HepG2 (cell line): ENCODE data around the gene GAL3ST1. TPM values are rescaled to one million over a fixed set of nuclear protein-coding genes. Genes with fewer than 3 reads are reported as not detected.
A peak's percentile ranks its signal among the peaks of the same experiment; 100 is the strongest.

Source experiments
- ATAC-seq: fragments of 200-7000 bp; cut with Tn5 transposase; 3 replicates; pipeline ENCODE4 v1.9.1; 2020; ENCODE audit warnings: mild to moderate bottlenecking, moderate library complexity
- BruUV-seq: library from RNA; stranded (reverse); fragments of 400-500 nt; replicated peaks from 2 replicates; lab custom pipeline; 2021; lab: Mats Ljungman, UMichigan
- CTCF ChIA-PET: fragments of 300-600 bp; formaldehyde crosslinking; extraction: SDS; loops from one replicate; lab custom pipeline; 2021; ENCODE audit warnings: low total read pairs, inconsistent platforms, low intra/inter-chr PET ratio; lab: Yijun Ruan, JAX
- POLR2A ChIA-PET: fragments of 350-600 bp; sonication (Branson Sonifier 250); formaldehyde crosslinking; loops from one replicate; lab custom pipeline; 2020; ENCODE audit warnings: antibody characterized with exemption, inconsistent platforms; lab: Yijun Ruan, JAX
- DNase-seq: peaks from one replicate; pipeline ENCODE4 v3.0.0-alpha.2; 2015; ENCODE audit warnings: low spot score
- FAIRE-seq: peaks from 3 replicates; lab custom pipeline; 2011; peaks lifted over from hg19 to GRCh38; lab: Jason Lieb, UNC
- H2AFZ ChIP-seq: one replicate; pipeline ENCODE4 v1.6.1; 2011; ENCODE audit warnings: low read length, inconsistent platforms
- H3K27ac ChIP-seq: fragments of 300-600 bp; 3 replicates; pipeline ENCODE4 v1.8.0; 2011; ENCODE audit warnings: mixed run types, mild to moderate bottlenecking, mixed read lengths, low read length, inconsistent platforms; ENCODE audit not compliant: insufficient read depth; ENCODE audit errors: extremely low read length
- H3K27me3 ChIP-seq, 2 experiments: fragments of 200-600 bp in 1 of 2; 2 replicates in 1 of 2; 3 replicates in 1 of 2; pipeline versions ENCODE4 v1.6.0 to v1.8.0; 2011; ENCODE audit warnings: low read length in 2 of 2, mild to moderate bottlenecking in 2 of 2, moderate library complexity in 2 of 2, inconsistent platforms in 1 of 2; ENCODE audit not compliant: insufficient read depth in 2 of 2, control insufficient read depth in 1 of 2
- H3K36me3 ChIP-seq, 2 experiments: fragments of 200-600 bp in 1 of 2; replicated peaks in 1 of 2; 2 replicates in 1 of 2; 3 replicates in 1 of 2; pipeline versions ENCODE4 v1.5.1 to v1.8.0; 2011; ENCODE audit warnings: low read length in 2 of 2, inconsistent platforms in 1 of 2; ENCODE audit not compliant: insufficient read depth in 2 of 2, control insufficient read depth in 1 of 2
- H3K4me1 ChIP-seq: 2 replicates; pipeline ENCODE4 v1.5.1; 2012; ENCODE audit warnings: low read length, inconsistent platforms; ENCODE audit not compliant: insufficient read depth
- H3K4me2 ChIP-seq: 2 replicates; pipeline ENCODE4 v1.6.0; 2011; ENCODE audit warnings: low read depth, low read length, inconsistent platforms
- H3K4me3 ChIP-seq, 3 experiments: fragments of 200-600 bp in 1 of 3; sonication (generic), shearing (Covaris generic) in 1 of 3; replicated peaks in 1 of 3; 2 replicates each; pipeline ENCODE4 v1.5.1; 2011 to 2016; ENCODE audit warnings: low read length in 3 of 3, inconsistent platforms in 2 of 3, low read depth in 2 of 3, mild to moderate bottlenecking in 2 of 3, control low read depth in 1 of 3, mixed read lengths in 1 of 3; ENCODE audit not compliant: insufficient read depth in 1 of 3
- H3K79me2 ChIP-seq: one replicate; pipeline ENCODE4 v1.6.1; 2011; ENCODE audit warnings: low read length, inconsistent platforms; ENCODE audit not compliant: insufficient read depth
- H3K9ac ChIP-seq: 2 replicates; pipeline ENCODE4 v1.6.0; 2011; ENCODE audit warnings: mild to moderate bottlenecking, low read depth, low read length, inconsistent platforms; ENCODE audit not compliant: insufficient read depth
- H3K9me3 ChIP-seq: 2 replicates; pipeline ENCODE4 v1.5.1; 2012; ENCODE audit warnings: mild to moderate bottlenecking, low read length
- H4K20me1 ChIP-seq: 2 replicates; pipeline ENCODE4 v1.6.0; 2011; ENCODE audit warnings: inconsistent platforms, mild to moderate bottlenecking, low read length, moderate library complexity; ENCODE audit not compliant: insufficient read depth
- NCOA1 ChIP-seq: sonication (generic); formaldehyde crosslinking; IDR thresholded peaks from 2 replicates; pipeline ENCODE4 v1.9.0; 2021; ENCODE audit warnings: missing genetic modification reagents
- POLR2A ChIP-seq, 2 experiments: IDR thresholded peaks; 2 replicates each; pipeline ENCODE4 v1.6.1; 2011; ENCODE audit warnings: low read depth in 2 of 2, low read length in 2 of 2, mild to moderate bottlenecking in 1 of 2, moderate library complexity in 1 of 2; ENCODE audit not compliant: insufficient read depth in 1 of 2
- RAD21 ChIP-seq: fragments of 450-650 bp; formaldehyde crosslinking; IDR thresholded peaks from 2 replicates; pipeline ENCODE4 v1.5.0; 2020; ENCODE audit warnings: mild to moderate bottlenecking
- SAP130 ChIP-seq: IDR thresholded peaks from 2 replicates; pipeline ENCODE4 v1.6.1; 2016; ENCODE audit warnings: low read depth
- ZFX ChIP-seq: sonication (generic); formaldehyde crosslinking; IDR thresholded peaks from 2 replicates; pipeline ENCODE4 v1.4.0; 2020; ENCODE audit warnings: mild to moderate bottlenecking, low read depth, missing genetic modification reagents, moderate library complexity
- ZNF547 ChIP-seq: sonication (generic); formaldehyde crosslinking; IDR thresholded peaks from 2 replicates; pipeline ENCODE4 v1.5.1; 2020; ENCODE audit warnings: mild to moderate bottlenecking, missing genetic modification reagents
- WGBS: methylation state at CpG from one replicate; pipeline ENCODE4 v1.1.6; 2017; ENCODE audit warnings: low lambda C conversion rate; 5-methylcytosine and 5-hydroxymethylcytosine counted together
- in situ Hi-C: cut with HindIII; loops from 2 replicates; pipeline ENCODE4 v1.10.0; 2017; ENCODE audit warnings: low pct_unique_long_range_greater_than_20kb; ENCODE audit not compliant: extremely low pct_ligation_motif_present
- intact Hi-C: fragments of 100-400 bp; cut with micrococcal nuclease; formaldehyde crosslinking; loops from one replicate; pipeline ENCODE4 v1.10.0; 2022; ENCODE audit not compliant: unreplicated experiment
- polyA plus RNA-seq, 8 experiments: library from polyadenylated mRNA; depleted of rRNA in 3 of 8; stranded (reverse) in 7 of 8; unstranded in 1 of 8; fragments of >200 nt; fragmentation: Illumina TruSeq in 4 of 8; extraction: Trizol in 4 of 8; gene quantifications; 2 replicates each; pipeline versions ENCODE4 v1.2.1 to v1.2.3, GENCODE V29; 2011 to 2016; ENCODE audit warnings: low read depth in 4 of 8, missing spikeins in 1 of 8, mixed read lengths in 1 of 8; ENCODE audit not compliant: insufficient read depth in 1 of 8
- total RNA-seq, 5 experiments: library from RNA; depleted of rRNA; stranded (reverse); fragments of >200 nt; fragmentation: Illumina TruSeq; extraction: Trizol; gene quantifications; 2 replicates each; pipeline ENCODE4 v1.2.3, GENCODE V29; 2016; ENCODE audit warnings: low read depth in 1 of 5
- TF ChIP-seq, protein P1 (sequence below): sonication (generic); formaldehyde crosslinking; IDR thresholded peaks from 2 replicates; pipeline ENCODE4 v1.8.1; 2023; ENCODE audit warnings: mild to moderate bottlenecking, moderate library complexity, missing genetic modification reagents
- TF ChIP-seq, protein P2 (sequence below): sonication (generic); formaldehyde crosslinking; IDR thresholded peaks from 2 replicates; pipeline ENCODE4 v1.4.0; 2020; ENCODE audit warnings: missing genetic modification reagents
- TF ChIP-seq, protein P3 (sequence below): sonication (generic); formaldehyde crosslinking; IDR thresholded peaks from 2 replicates; pipeline ENCODE4 v1.4.0; 2020; ENCODE audit warnings: missing genetic modification reagents

The GAL3ST1 gene
- total and polyA plus RNA-seq, 2 of the 13 experiments (the other 11 are each of a cell fraction or from before 2014, with no cell fraction given), result 4.4 to 14.7 TPM

DNA sequence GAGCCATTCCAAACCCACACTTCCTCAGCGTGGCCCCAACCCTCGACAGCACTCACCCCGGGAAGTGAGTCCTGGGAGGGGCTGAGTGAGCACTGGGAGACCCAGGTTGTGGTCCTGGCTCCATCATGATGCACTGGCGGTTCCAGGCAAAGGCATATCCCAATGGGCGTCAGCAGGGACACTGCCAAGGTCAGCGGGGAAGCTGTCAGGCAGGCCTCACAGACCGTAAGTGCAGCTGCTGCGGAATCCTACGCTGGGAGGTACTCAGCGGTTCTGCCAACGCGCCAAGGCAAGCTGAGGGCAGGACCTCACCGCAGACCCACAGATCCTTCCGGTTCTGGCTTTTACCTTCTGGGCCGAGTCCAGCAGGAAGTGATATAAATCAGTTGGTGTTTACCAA, 1.4 kb upstream of the GAL3ST1 start:
- CTCF ChIA-PET, result no interaction called here
- 96% methylated on average over 8 of the region's 15 CpGs for WGBS

DNA sequence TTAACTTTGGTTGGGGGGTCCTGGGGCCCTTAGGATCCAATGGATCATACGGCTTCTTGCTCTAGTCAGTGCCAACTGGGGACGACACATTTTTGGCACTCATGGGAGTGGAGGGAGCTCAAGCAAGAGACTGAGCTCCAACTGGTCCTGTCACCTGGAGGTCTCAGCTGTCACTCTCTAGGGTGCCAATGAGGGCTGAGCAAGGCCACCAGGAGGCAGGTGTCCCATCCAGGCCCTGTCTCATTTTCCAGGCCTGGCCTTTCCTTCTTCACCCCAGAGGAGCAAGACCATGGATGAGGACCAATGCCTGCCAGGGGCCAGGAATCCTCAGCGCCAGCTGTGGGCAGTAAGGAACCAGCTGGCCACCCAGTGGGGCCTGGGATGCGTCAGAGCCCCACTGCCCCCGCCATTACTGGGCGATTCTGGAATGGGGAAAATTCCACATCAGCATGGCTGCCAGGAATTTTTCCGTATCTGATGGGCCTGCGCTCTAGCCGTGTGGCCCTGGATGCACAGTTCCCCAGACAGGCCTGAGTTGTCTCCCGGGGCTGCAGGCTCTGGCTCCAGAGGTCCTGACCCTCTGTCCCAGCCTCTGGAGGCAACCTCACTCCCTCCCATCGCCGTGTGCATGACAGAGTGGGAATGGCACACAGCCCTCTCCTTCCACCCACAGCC, 669 bp upstream of the GAL3ST1 start:
- Histone ChIP-seq H3K27ac (no peak overlapping the region), H3K27me3 (no peaks in the 10 kb centered on the region), H3K79me2 (no peaks in the 10 kb centered on the region), H3K36me3 (peaks cover 17 to 41% of the 10 kb centered on the region in 2 experiments; a peak in 4 of 5 replicates), H3K4me2 (peak overlapping the region; percentile 62), H3K9me3 (no peaks in the 10 kb centered on the region), H3K9ac (no peak overlapping the region), H3K4me3 (peak overlapping the region; percentile 16 to 55 (median 42); a peak in 5 of 6 replicates), H2AFZ (no peak overlapping the region), H4K20me1 (no peaks in the 10 kb centered on the region), H3K4me1 (peaks cover 41% of the 10 kb centered on the region)
- FAIRE-seq (no peak), ATAC-seq (peak; percentile 24), DNase-seq (no peak)
- CTCF ChIA-PET, result no interaction called here
- POLR2A ChIA-PET, result interaction anchor here (1.5 kb wide), 1 partner anchor 16 kb away, joined by 5 read pairs; the partner anchor contains the start of gene PES1
- BruUV-seq, result no TSS peak
- in situ Hi-C loops, result no loop called here
- intact Hi-C loops, result loop anchor here (2.0 kb wide), 1 partner anchor 16 kb away; the partner anchor contains the start of gene PES1
- WGBS, result no CpG with 5 or more reads among the region's 12 CpGs
- TF ChIP-seq SAP130 (CRISPR knock-in tag), result 0 out of 2 replicates have a peak, but pooled peaks have one; percentile 12
- TF ChIP-seq POLR2A (IDR thresholded peaks at IDR 0.05; ENCODE audit: insufficient read depth in 1 of 2, low read depth in 2 of 2, low read length in 2 of 2), result 0 out of 4 replicates have a peak, but pooled peaks of 1 of the 2 experiments have one; percentile 25
- TF ChIP-seq, protein P1, sequence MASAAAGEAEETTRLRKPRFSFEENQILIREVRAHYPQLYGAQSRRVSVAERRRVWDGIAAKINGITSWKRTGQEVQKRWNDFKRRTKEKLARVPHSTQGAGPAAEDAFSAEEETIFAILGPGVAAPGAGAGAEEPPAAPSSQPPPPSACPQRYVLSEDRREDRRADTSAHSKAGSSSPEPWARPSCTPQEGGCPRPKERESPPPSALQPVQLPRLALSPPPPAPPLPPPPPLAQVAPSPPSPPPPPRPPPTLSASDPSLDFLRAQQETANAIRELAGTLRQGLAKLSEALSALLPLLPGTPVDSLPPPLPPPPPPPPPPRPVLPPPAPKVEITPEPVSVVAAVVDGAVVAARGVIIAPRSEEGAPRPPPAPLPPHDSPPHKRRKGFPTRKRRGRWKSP (CRISPR knock-in tag), result 0 out of 2 replicates have a peak, but pooled peaks have one; percentile 51
- 0 out of 2 replicates have a peak, but pooled peaks have one; percentile 11 for TF ChIP-seq ZNF547 (CRISPR knock-in tag)
- TF ChIP-seq, protein P2, sequence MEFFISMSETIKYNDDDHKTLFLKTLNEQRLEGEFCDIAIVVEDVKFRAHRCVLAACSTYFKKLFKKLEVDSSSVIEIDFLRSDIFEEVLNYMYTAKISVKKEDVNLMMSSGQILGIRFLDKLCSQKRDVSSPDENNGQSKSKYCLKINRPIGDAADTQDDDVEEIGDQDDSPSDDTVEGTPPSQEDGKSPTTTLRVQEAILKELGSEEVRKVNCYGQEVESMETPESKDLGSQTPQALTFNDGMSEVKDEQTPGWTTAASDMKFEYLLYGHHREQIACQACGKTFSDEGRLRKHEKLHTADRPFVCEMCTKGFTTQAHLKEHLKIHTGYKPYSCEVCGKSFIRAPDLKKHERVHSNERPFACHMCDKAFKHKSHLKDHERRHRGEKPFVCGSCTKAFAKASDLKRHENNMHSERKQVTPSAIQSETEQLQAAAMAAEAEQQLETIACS, result no peak
- 0 out of 2 replicates have a peak, but pooled peaks have one; percentile 7 for TF ChIP-seq ZFX (CRISPR knock-in tag)
- TF ChIP-seq RAD21 (CRISPR knock-in tag), result 0 out of 2 replicates have a peak, but pooled peaks have one; percentile 17

More for the DNA sequence above, 1.4 kb upstream of the GAL3ST1 start:
- TF ChIP-seq, protein P3, sequence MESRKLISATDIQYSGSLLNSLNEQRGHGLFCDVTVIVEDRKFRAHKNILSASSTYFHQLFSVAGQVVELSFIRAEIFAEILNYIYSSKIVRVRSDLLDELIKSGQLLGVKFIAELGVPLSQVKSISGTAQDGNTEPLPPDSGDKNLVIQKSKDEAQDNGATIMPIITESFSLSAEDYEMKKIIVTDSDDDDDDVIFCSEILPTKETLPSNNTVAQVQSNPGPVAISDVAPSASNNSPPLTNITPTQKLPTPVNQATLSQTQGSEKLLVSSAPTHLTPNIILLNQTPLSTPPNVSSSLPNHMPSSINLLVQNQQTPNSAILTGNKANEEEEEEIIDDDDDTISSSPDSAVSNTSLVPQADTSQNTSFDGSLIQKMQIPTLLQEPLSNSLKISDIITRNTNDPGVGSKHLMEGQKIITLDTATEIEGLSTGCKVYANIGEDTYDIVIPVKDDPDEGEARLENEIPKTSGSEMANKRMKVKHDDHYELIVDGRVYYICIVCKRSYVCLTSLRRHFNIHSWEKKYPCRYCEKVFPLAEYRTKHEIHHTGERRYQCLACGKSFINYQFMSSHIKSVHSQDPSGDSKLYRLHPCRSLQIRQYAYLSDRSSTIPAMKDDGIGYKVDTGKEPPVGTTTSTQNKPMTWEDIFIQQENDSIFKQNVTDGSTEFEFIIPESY (CRISPR knock-in tag), result peak; percentile 62; the same call in 1 of the 2 replicates
- no peak for TF ChIP-seq NCOA1 (CRISPR knock-in tag)
- in situ Hi-C loops (no loop called here), intact Hi-C loops (loop anchor here (2.0 kb wide), 1 partner anchor 15 kb away; the partner anchor contains the start of gene PES1)
- Histone ChIP-seq H3K4me1 (peaks cover 37% of the 10 kb centered on the region), H3K9me3 (no peaks in the 10 kb centered on the region), H3K9ac (no peak overlapping the region), H3K4me3 (no peak overlapping the region), H3K79me2 (no peaks in the 10 kb centered on the region), H3K36me3 (peaks cover 21 to 49% of the 10 kb centered on the region in 2 experiments; a peak in 4 of 5 replicates), H3K4me2 (no peak overlapping the region), H3K27me3 (no peaks in the 10 kb centered on the region), H2AFZ (no peak overlapping the region), H4K20me1 (no peaks in the 10 kb centered on the region), H3K27ac (no peak overlapping the region)
- BruUV-seq, result no TSS peak
- no peak for DNase-seq
- POLR2A ChIA-PET, result interaction anchor here (1.5 kb wide), 1 partner anchor 15 kb away, joined by 5 read pairs; the partner anchor contains the start of gene PES1
- no peak for ATAC-seq
- FAIRE-seq, result no peak
